OCI-LY7 (cell line): Measurements from ENCODE around the gene EP400. TPM values are rescaled to one million over a fixed set of nuclear protein-coding genes. Genes with fewer than 3 reads are reported as not detected.

Source experiments
- BruUV-seq: library from RNA; stranded (reverse); fragments of 400-500 nt; replicated peaks from 2 replicates; lab custom pipeline; 2021; lab: Mats Ljungman, UMichigan
- CTCF ChIA-PET: fragments of 300-600 bp; sonication (Branson Sonifier 250); formaldehyde crosslinking; loops from one replicate; lab custom pipeline; 2022; ENCODE audit warnings: antibody characterized with exemption; ENCODE audit not compliant: unreplicated experiment; lab: Charles Lee
- POLR2A ChIA-PET: fragments of 300-600 bp; sonication (Branson Sonifier 250); formaldehyde crosslinking; loops from one replicate; lab custom pipeline; 2022; ENCODE audit warnings: antibody characterized with exemption; lab: Charles Lee
- DNase-seq: peaks from one replicate; pipeline ENCODE4 v3.0.0-alpha.2; 2015; ENCODE audit warnings: low spot score
- H2AFZ ChIP-seq: fragments of 200-600 bp; sonication (generic), shearing (Covaris generic); 2 replicates; pipeline ENCODE4 v1.6.1; 2014; ENCODE audit warnings: mild to moderate bottlenecking, antibody characterized with exemption, low read length, moderate library complexity
- H3K27ac ChIP-seq: fragments of 200-600 bp; sonication (generic); 2 replicates; pipeline ENCODE4 v1.5.1; 2014; ENCODE audit warnings: mixed run types, low read depth, mild to moderate bottlenecking, moderate library complexity, low read length, inconsistent platforms; ENCODE audit not compliant: poor library complexity, severe bottlenecking
- H3K36me3 ChIP-seq: fragments of 200-600 bp; sonication (generic); 2 replicates; pipeline ENCODE4 v1.6.1; 2014; ENCODE audit warnings: mild to moderate bottlenecking, antibody characterized with exemption, low read length, moderate library complexity, mixed read lengths; ENCODE audit not compliant: insufficient read depth
- H3K4me1 ChIP-seq: fragments of 200-600 bp; sonication (generic); 2 replicates; pipeline ENCODE4 v1.5.1; 2014; ENCODE audit warnings: mild to moderate bottlenecking, low read length; ENCODE audit not compliant: insufficient read depth, poor library complexity, severe bottlenecking
- H3K4me2 ChIP-seq: fragments of 200-600 bp; sonication (generic); 2 replicates; pipeline ENCODE4 v1.6.1; 2014; ENCODE audit warnings: mild to moderate bottlenecking, low read length
- H3K4me3 ChIP-seq: fragments of 200-600 bp; sonication (generic); 2 replicates; pipeline ENCODE4 v1.5.1; 2014; ENCODE audit warnings: mild to moderate bottlenecking, low read depth, low read length; ENCODE audit not compliant: poor library complexity, severe bottlenecking
- H3K79me2 ChIP-seq: fragments of 200-600 bp; sonication (generic); 2 replicates; pipeline ENCODE4 v1.6.1; 2016; ENCODE audit warnings: low read depth, mild to moderate bottlenecking, low read length, moderate library complexity, mixed read lengths; ENCODE audit not compliant: insufficient read depth
- H3K9me2 ChIP-seq: fragments of 200-600 bp; sonication (generic); 2 replicates; pipeline ENCODE4 v1.6.1; 2016; ENCODE audit warnings: mild to moderate bottlenecking, low read length, mixed read lengths; ENCODE audit not compliant: insufficient read depth
- H3K9me3 ChIP-seq: fragments of 200-600 bp; sonication (generic); 2 replicates; pipeline ENCODE4 v1.6.1; 2014; ENCODE audit warnings: mild to moderate bottlenecking, mixed run types, low read length, mixed read lengths
- H4K20me1 ChIP-seq: fragments of 200-600 bp; sonication (generic); 2 replicates; pipeline ENCODE4 v1.6.1; 2014; ENCODE audit warnings: mild to moderate bottlenecking, antibody characterized with exemption, low read length, moderate library complexity, mixed read lengths; ENCODE audit not compliant: insufficient read depth
- EZH2phosphoT487 ChIP-seq: fragments of 200-600 bp; sonication (generic); IDR thresholded peaks from 2 replicates; pipeline ENCODE4 v1.6.1; 2018; ENCODE audit warnings: low read depth, borderline replicate concordance, mild to moderate bottlenecking, mixed run types, antibody characterized with exemption, low read length, moderate library complexity, mixed read lengths
- intact Hi-C: fragments of 100-400 bp; cut with micrococcal nuclease; formaldehyde crosslinking; loops from one replicate; pipeline ENCODE4 v1.10.0; 2022; ENCODE audit not compliant: unreplicated experiment
- total RNA-seq, 2 experiments: library from RNA; depleted of rRNA in 1 of 2; stranded (reverse); fragments of >200 nt in 1 of 2; shearing (Covaris generic) in 1 of 2; gene quantifications; 2 replicates each; pipeline ENCODE4 v1.2.3, GENCODE V29; 2014 to 2022
- TF ChIP-seq, protein P1 (sequence below): fragments of 200-600 bp; sonication (generic); conservative IDR thresholded peaks from 2 replicates; pipeline ENCODE4 v1.5.1; 2014; ENCODE audit warnings: mild to moderate bottlenecking, antibody characterized with exemption, low read length, moderate library complexity, mixed read lengths

The EP400 gene
- total RNA-seq, 2 experiments from 2014 or later: 20.7 to 56.2 TPM

DNA sequence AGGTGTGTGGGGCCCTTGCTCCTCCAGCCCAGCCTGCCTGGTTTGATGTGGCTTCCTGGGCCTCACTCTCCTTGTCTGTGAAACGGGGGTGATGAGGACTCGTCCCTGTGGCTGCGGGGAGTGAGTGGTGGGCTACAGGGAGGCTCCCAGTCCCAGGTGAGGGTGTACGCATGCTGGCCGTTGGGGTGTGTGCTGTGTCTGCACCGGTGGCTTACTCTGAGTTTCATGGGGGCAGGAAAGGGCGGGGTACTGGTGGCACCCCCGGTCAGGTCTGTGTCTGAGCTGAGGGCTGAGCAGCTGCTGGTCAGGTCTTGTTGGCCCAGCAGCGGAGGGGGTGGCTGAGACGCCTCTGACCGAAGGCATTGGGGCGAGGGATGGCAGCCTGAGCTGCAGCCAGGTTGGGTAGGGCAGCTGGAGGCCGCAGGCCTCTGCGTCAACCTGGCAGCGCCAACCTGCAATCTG, 44.1 kb upstream of the EP400 start:
- Histone ChIP-seq H3K4me1 (no peaks in the 10 kb centered on the region), H3K27ac (no peak overlapping the region), H3K4me3 (no peak overlapping the region), H3K36me3 (no peaks in the 10 kb centered on the region), H3K79me2 (no peaks in the 10 kb centered on the region), H3K4me2 (no peak overlapping the region), H3K9me3 (no peaks in the 10 kb centered on the region), H2AFZ (no peak overlapping the region), H4K20me1 (no peaks in the 10 kb centered on the region), H3K9me2 (no peaks in the 10 kb centered on the region)
- ChIA-PET POLR2A (no interaction called here), CTCF (interaction anchor here (0.6 kb wide), 1 partner anchor 67 kb away, joined by 3 read pairs; no protein-coding TSS in a partner anchor)
- BruUV-seq: no TSS peak
- TF ChIP-seq EZH2phosphoT487: no peak
- TF ChIP-seq, protein P1, sequence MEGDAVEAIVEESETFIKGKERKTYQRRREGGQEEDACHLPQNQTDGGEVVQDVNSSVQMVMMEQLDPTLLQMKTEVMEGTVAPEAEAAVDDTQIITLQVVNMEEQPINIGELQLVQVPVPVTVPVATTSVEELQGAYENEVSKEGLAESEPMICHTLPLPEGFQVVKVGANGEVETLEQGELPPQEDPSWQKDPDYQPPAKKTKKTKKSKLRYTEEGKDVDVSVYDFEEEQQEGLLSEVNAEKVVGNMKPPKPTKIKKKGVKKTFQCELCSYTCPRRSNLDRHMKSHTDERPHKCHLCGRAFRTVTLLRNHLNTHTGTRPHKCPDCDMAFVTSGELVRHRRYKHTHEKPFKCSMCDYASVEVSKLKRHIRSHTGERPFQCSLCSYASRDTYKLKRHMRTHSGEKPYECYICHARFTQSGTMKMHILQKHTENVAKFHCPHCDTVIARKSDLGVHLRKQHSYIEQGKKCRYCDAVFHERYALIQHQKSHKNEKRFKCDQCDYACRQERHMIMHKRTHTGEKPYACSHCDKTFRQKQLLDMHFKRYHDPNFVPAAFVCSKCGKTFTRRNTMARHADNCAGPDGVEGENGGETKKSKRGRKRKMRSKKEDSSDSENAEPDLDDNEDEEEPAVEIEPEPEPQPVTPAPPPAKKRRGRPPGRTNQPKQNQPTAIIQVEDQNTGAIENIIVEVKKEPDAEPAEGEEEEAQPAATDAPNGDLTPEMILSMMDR: no peak
- intact Hi-C loops: no loop called here
- no peak for DNase-seq

DNA sequence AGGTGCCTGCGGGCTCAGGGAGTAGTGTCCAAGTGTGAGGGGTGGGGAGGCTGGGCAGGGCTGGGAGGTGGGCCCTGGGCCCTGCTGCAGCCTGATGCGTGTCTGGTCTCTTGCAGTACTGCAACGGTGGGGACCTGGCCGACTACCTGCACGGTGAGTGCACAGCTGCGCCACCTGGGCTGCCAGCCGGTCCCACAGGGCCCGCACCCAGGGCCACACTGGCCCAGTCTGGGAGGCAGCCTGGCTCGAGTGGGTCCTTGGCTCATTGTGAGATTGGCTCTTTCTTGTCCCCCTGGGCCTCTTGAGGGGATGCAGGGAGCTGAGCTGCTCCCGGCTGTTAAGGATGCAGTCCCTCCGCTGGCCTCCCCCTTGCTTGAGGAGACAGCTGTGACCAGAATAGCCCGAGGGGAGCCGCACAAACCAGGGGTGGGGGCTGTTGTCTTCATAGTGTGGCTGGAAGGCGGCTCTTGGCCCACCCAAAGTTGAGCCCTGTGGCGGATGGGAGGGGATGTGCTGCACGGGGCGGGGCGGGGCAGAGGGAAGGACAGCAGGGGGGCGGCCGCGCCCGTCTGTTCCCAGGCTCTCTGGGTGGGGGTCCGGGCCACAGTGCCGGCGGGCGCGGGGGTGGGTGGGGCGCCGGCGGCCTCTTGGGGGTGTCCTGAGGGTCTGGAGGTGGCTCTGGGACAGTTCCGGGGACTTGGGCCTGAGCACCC, 42.2 kb upstream of the EP400 start:
- ChIA-PET CTCF (no interaction called here), POLR2A (no interaction called here)
- H3K36me3 ChIP-seq: no peaks in the 10 kb centered on the region
- no peaks in the 10 kb centered on the region for H3K9me2 ChIP-seq
- no TSS peak for BruUV-seq
- H3K9me3 ChIP-seq: no peaks in the 10 kb centered on the region
- DNase-seq: no peak
- no peaks in the 10 kb centered on the region for H4K20me1 ChIP-seq
- no peaks in the 10 kb centered on the region for H3K4me1 ChIP-seq
- no peak for TF ChIP-seq EZH2phosphoT487
- TF ChIP-seq, protein P1: no peak
- no peaks in the 10 kb centered on the region for H3K79me2 ChIP-seq
- H2AFZ ChIP-seq: no peak overlapping the region
- no peak overlapping the region for H3K27ac ChIP-seq
- H3K4me3 ChIP-seq: no peak overlapping the region
- intact Hi-C loops: no loop called here
- H3K4me2 ChIP-seq: no peak overlapping the region
